Liver (tissue), 3 donors: ENCODE measurements around the gene SIRT5.

Experiments
- EGR1 ChIP-seq, 2 donors: IDR thresholded peaks; 2 replicates each; pipeline ENCODE4 v1.6.1; 2016 to 2018; ENCODE audit warnings: antibody characterized with exemption in 2 of 2, low read depth in 2 of 2
- FOXA1 ChIP-seq: IDR thresholded peaks from 2 replicates; pipeline ENCODE4 v1.6.1; 2016; ENCODE audit warnings: antibody characterized with exemption
- HNF4A ChIP-seq, 2 donors: conservative IDR thresholded peaks; 2 replicates each; pipeline ENCODE4 v1.6.1; 2016; ENCODE audit warnings: antibody characterized with exemption in 2 of 2, mild to moderate bottlenecking in 2 of 2
- JUND ChIP-seq, 2 donors: IDR thresholded peaks; 2 replicates each; pipeline ENCODE4 v1.6.1; 2016; ENCODE audit warnings: antibody characterized with exemption in 2 of 2
- RAD21 ChIP-seq, 2 donors: IDR thresholded peaks; 2 replicates each; pipeline ENCODE4 v1.6.1; 2016; ENCODE audit warnings: antibody characterized with exemption in 2 of 2, mild to moderate bottlenecking in 2 of 2
- RXRA ChIP-seq, 2 donors: IDR thresholded peaks; 2 replicates each; pipeline ENCODE4 v1.6.1; 2017 to 2018; ENCODE audit warnings: antibody characterized with exemption in 2 of 2, mild to moderate bottlenecking in 1 of 2
- SP1 ChIP-seq: IDR thresholded peaks from 2 replicates; pipeline ENCODE4 v1.6.1; 2018; ENCODE audit warnings: antibody characterized with exemption, mild to moderate bottlenecking
- TAF1 ChIP-seq: conservative IDR thresholded peaks from 2 replicates; pipeline ENCODE4 v1.6.1; 2016; ENCODE audit warnings: antibody characterized with exemption, mild to moderate bottlenecking
- TF ChIP-seq, protein P1 (sequence below): fragments of 150-350 bp; IDR thresholded peaks from 2 replicates; pipeline ENCODE4 v1.5.1; 2017; ENCODE audit warnings: improper control_type of control experiment, low read depth, low read length; ENCODE audit not compliant: missing input control
- TF ChIP-seq, protein P2 (sequence below): IDR thresholded peaks from 2 replicates; pipeline ENCODE4 v1.6.1; 2016; ENCODE audit warnings: antibody characterized with exemption
- TF ChIP-seq, protein P3 (sequence below): IDR thresholded peaks from 2 replicates; pipeline ENCODE4 v1.6.1; 2016; ENCODE audit warnings: antibody characterized with exemption
- TF ChIP-seq, protein P4 (sequence below): IDR thresholded peaks from 2 replicates; pipeline ENCODE4 v1.6.1; 2016; ENCODE audit warnings: antibody characterized with exemption, mild to moderate bottlenecking
- donor health status: healthy.
- donor health status: healthy.

DNA sequence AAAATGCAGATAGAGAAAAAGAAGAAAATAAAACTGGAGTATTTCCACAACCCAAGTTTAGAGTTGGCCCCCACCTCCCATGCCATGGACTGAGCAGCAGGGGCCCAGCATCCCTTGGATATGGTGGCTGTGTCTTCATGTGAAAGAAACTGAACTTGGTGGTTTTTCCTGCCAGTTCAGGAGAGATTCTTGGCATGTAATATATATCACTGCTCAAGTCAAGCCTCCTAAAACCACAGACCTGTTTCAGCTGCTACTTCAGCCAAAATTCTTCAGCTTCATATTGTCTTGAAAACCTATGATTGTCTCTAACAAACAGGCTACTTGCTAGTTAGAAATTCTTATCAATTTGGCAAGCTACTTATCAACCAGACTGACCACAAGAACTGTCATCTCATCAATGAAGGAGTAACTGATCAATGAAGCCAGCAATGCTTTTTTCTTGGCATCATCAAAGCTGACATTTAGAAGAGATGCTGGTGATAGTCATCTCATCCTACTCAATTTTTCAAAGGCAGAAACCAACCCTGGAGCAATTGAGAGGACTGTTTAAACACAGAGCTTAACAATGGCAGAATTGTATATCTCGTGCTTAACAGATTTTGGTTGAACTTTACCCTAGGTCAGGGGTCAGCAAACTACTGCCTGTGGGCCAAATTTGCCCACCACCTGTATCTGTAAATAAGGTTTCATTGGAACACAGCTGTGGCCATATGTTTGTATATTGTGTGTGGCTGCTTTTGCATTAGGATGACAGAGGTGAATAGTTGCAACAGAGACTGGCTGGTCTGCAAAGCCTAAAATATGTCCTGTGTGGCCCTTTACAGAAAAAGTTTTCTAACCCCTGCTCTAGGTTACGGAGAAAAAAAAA lies 30.4 kb downstream of the SIRT5 start:
- TF ChIP-seq SP1 (no peak), RAD21 (IDR thresholded peaks at IDR 0.05) (no peak), FOXA1 (no peak), RXRA (IDR thresholded peaks at IDR 0.05) (no peak), TAF1 (no peak), JUND (IDR thresholded peaks at IDR 0.05) (no peak), HNF4A (conservative IDR thresholded peaks at IDR 0.05) (no peak), EGR1 (IDR thresholded peaks at IDR 0.05; ENCODE audit: low read depth in 2 of 2) (no peak)
- TF ChIP-seq, protein P1, sequence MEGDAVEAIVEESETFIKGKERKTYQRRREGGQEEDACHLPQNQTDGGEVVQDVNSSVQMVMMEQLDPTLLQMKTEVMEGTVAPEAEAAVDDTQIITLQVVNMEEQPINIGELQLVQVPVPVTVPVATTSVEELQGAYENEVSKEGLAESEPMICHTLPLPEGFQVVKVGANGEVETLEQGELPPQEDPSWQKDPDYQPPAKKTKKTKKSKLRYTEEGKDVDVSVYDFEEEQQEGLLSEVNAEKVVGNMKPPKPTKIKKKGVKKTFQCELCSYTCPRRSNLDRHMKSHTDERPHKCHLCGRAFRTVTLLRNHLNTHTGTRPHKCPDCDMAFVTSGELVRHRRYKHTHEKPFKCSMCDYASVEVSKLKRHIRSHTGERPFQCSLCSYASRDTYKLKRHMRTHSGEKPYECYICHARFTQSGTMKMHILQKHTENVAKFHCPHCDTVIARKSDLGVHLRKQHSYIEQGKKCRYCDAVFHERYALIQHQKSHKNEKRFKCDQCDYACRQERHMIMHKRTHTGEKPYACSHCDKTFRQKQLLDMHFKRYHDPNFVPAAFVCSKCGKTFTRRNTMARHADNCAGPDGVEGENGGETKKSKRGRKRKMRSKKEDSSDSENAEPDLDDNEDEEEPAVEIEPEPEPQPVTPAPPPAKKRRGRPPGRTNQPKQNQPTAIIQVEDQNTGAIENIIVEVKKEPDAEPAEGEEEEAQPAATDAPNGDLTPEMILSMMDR, result no peak
- TF ChIP-seq, protein P2, sequence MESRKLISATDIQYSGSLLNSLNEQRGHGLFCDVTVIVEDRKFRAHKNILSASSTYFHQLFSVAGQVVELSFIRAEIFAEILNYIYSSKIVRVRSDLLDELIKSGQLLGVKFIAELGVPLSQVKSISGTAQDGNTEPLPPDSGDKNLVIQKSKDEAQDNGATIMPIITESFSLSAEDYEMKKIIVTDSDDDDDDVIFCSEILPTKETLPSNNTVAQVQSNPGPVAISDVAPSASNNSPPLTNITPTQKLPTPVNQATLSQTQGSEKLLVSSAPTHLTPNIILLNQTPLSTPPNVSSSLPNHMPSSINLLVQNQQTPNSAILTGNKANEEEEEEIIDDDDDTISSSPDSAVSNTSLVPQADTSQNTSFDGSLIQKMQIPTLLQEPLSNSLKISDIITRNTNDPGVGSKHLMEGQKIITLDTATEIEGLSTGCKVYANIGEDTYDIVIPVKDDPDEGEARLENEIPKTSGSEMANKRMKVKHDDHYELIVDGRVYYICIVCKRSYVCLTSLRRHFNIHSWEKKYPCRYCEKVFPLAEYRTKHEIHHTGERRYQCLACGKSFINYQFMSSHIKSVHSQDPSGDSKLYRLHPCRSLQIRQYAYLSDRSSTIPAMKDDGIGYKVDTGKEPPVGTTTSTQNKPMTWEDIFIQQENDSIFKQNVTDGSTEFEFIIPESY, result no peak
- TF ChIP-seq, protein P3, sequence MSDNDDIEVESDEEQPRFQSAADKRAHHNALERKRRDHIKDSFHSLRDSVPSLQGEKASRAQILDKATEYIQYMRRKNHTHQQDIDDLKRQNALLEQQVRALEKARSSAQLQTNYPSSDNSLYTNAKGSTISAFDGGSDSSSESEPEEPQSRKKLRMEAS, result no peak
- TF ChIP-seq, protein P4, sequence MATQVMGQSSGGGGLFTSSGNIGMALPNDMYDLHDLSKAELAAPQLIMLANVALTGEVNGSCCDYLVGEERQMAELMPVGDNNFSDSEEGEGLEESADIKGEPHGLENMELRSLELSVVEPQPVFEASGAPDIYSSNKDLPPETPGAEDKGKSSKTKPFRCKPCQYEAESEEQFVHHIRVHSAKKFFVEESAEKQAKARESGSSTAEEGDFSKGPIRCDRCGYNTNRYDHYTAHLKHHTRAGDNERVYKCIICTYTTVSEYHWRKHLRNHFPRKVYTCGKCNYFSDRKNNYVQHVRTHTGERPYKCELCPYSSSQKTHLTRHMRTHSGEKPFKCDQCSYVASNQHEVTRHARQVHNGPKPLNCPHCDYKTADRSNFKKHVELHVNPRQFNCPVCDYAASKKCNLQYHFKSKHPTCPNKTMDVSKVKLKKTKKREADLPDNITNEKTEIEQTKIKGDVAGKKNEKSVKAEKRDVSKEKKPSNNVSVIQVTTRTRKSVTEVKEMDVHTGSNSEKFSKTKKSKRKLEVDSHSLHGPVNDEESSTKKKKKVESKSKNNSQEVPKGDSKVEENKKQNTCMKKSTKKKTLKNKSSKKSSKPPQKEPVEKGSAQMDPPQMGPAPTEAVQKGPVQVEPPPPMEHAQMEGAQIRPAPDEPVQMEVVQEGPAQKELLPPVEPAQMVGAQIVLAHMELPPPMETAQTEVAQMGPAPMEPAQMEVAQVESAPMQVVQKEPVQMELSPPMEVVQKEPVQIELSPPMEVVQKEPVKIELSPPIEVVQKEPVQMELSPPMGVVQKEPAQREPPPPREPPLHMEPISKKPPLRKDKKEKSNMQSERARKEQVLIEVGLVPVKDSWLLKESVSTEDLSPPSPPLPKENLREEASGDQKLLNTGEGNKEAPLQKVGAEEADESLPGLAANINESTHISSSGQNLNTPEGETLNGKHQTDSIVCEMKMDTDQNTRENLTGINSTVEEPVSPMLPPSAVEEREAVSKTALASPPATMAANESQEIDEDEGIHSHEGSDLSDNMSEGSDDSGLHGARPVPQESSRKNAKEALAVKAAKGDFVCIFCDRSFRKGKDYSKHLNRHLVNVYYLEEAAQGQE, result no peak
